ENCODE results near the gene CD247. TPM values are rescaled to one million over a fixed set of nuclear protein-coding genes. Genes with fewer than 3 reads are reported as not detected.

Gene CD247
- total and polyA plus RNA-seq, 10 donors: 15.8 to 67.1 (median 33.1) TPM

DNA sequence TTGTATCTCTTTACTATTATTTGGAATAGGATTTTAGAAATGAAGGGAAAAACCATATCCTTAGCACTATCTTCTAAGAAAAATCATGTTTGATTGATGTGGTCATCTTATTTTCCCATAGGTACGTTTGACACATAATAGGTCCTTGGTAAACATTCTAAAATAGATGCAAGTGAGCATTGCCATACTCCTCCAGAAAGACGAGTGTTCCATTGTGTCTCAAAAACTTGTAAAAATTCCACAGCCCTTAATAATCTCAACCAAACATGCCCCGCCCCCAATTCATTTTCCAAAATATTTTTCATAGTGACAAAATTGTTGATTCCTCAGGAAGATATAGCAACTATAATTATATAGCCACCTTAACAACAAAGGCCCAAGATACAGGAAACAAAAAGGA, 113.4 kb downstream of the CD247 start:
- 85 to 97% (median 92%) methylated on average over 3 of the region's 3 CpGs for WGBS, 5 donors
- Histone ChIP-seq H3K27me3 (replicated peaks in 1 of 7) (no peaks in the 10 kb centered on the region), H3K27ac (no peak overlapping the region), H3K4me1 (peaks cover 0 to 3% (median 0%) of the 10 kb centered on the region in 6 donors), H3K36me3 (peaks cover 0 to 89% (median 20%) of the 10 kb centered on the region in 6 donors), H3K4me3 (no peak overlapping the region), H3K9me3 (no peaks in the 10 kb centered on the region)
- no peak for DNase-seq
- intact Hi-C loops (cut with DNase I; ENCODE audit: low total_unique reads): loop anchor here (5.0 kb wide), 1 partner anchor 127 kb away; no protein-coding TSS in a partner anchor
- no peak for TF ChIP-seq POLR2A (IDR thresholded peaks at IDR 0.05)

GRCh38 chr1:167404161-167404888, 114.0 kb downstream of the CD247 start:
- Histone ChIP-seq H3K36me3 (peaks cover 0 to 92% (median 20%) of the 10 kb centered on the region in 6 donors), H3K9me3 (no peaks in the 10 kb centered on the region), H3K4me3 (no peak overlapping the region), H3K27ac (no peak overlapping the region), H3K4me1 (peaks cover 0 to 3% (median 0%) of the 10 kb centered on the region in 6 donors), H3K27me3 (replicated peaks in 1 of 7) (no peaks in the 10 kb centered on the region)
- TF ChIP-seq CTCF (IDR thresholded peaks at IDR 0.05 in 8 of 11, conservative IDR thresholded peaks at IDR 0.05 in 3 of 11): no peak
- no peak for TF ChIP-seq POLR2AphosphoS5 (IDR thresholded peaks at IDR 0.05)
- no peak for TF ChIP-seq POLR2A (IDR thresholded peaks at IDR 0.05)
- no peak for DNase-seq
- WGBS, 5 donors: 70 to 77% (median 76%) methylated on average over 4 of the region's 4 CpGs
- intact Hi-C loops (cut with DNase I; ENCODE audit: low total_unique reads): loop anchor here (5.0 kb wide), 1 partner anchor 128 kb away; no protein-coding TSS in a partner anchor

DNA sequence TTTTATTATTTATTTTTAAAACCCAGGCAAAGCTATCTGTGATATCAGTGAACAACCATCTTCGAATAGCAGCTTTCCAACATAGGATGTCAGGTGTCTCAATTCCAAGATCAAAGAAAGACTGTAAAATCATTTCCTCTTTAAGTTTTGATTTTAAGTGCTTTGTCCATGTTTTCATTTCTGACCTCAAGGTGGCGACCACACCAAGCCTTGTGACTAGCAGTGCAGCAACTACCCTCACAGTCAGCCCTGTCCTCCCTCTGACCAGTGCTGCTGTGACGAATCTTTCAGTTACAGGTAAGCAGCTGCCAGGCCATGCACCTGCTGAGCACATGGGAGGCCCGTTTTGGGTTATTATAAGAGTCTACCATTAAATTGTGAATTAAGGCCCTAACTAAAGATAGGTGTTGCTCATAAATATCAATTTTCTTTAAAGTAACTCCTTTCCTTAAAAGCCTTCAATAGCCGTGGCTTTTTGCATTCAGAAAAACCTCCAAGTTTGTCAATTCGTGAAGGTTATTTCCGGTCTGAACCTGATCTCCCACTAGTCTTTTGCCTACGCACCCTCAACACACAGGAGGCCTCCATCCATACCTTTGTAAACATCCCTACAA, 117.0 kb downstream of the CD247 start:
- 60 to 70% (median 62%) methylated on average over 8 of the region's 8 CpGs for WGBS, 5 donors
- no peak overlapping the region for H3K27ac ChIP-seq
- H3K4me3 ChIP-seq: no peak overlapping the region
- H3K9me3 ChIP-seq: no peaks in the 10 kb centered on the region
- peaks cover 0 to 95% (median 37%) of the 10 kb centered on the region in 6 donors for H3K36me3 ChIP-seq
- peaks cover 0 to 3% (median 0%) of the 10 kb centered on the region in 6 donors for H3K4me1 ChIP-seq
- intact Hi-C loops (cut with DNase I; ENCODE audit: low total_unique reads): loop anchor here (5.0 kb wide), 1 partner anchor 131 kb away; no protein-coding TSS in a partner anchor
- no peak for DNase-seq
- H3K27me3 ChIP-seq (replicated peaks in 1 of 7): no peaks in the 10 kb centered on the region
- TF ChIP-seq POLR2AphosphoS5 (IDR thresholded peaks at IDR 0.05) (no peak), CTCF (IDR thresholded peaks at IDR 0.05 in 8 of 11, conservative IDR thresholded peaks at IDR 0.05 in 3 of 11) (peak in 9 of 11 experiments; percentile 26 to 60 (median 50)), POLR2A (IDR thresholded peaks at IDR 0.05) (no peak)

DNA sequence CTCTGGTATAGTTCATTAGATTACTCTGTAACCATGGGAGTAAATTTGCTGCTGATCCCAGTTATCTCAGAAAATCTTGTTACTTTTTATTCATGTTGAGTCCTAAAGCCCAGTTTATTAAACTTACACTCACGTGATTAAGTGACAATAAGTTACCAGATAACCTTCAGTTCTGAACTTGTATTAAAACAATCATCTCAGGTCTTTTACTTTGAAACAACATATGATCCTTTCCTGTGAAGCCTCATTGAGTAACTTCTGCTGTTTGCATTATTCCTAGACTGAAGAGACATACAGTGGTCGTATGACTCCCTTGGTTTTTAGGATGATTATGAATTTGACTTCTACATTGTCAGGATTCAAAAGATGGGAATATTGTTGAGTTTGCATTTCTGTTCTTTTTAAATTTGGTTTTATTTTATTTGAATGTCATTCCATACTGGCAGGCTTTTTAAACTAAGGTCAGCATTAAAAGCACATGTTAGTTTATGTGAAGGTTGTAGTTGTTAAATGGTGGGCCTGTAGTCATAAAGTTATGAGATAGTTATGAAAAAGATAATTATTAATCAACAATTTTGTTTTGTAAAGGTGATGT, 117.9 kb downstream of the CD247 start:
- H3K36me3 ChIP-seq: peaks cover 0 to 95% (median 38%) of the 10 kb centered on the region in 6 donors
- H3K9me3 ChIP-seq: no peaks in the 10 kb centered on the region
- peaks cover 0 to 3% (median 0%) of the 10 kb centered on the region in 6 donors for H3K4me1 ChIP-seq
- no peak overlapping the region for H3K4me3 ChIP-seq
- TF ChIP-seq POLR2A (IDR thresholded peaks at IDR 0.05) (no peak), POLR2AphosphoS5 (IDR thresholded peaks at IDR 0.05) (no peak), CTCF (IDR thresholded peaks at IDR 0.05 in 8 of 11, conservative IDR thresholded peaks at IDR 0.05 in 3 of 11) (no peak)
- DNase-seq: no peak
- H3K27me3 ChIP-seq (replicated peaks in 1 of 7): no peaks in the 10 kb centered on the region
- no peak overlapping the region for H3K27ac ChIP-seq
- intact Hi-C loops (cut with DNase I; ENCODE audit: low total_unique reads): loop anchor here (5.0 kb wide), 1 partner anchor 132 kb away; no protein-coding TSS in a partner anchor
- 74 to 90% (median 82%) methylated on average over 2 of the region's 2 CpGs for WGBS, 5 donors
